Heart left ventricle (tissue), 16 donors: ENCODE measurements around the gene NOP9. TPM values are rescaled to one million over a fixed set of nuclear protein-coding genes. Genes with fewer than 3 reads are reported as not detected.
A peak's percentile ranks its signal among the peaks of the same experiment; 100 is the strongest.

Source experiments
- ATAC-seq, 4 donors: fragments of 200-7000 bp; cut with Tn5 transposase; one replicate each; pipeline ENCODE4 v1.9.1; 2020 to 2022; ENCODE audit warnings: moderate library complexity in 4 of 4, mild to moderate bottlenecking in 3 of 4, moderate number of reproducible peaks in 1 of 4
- DNase-seq, 5 donors: peaks; one replicate each; pipeline ENCODE4 v3.0.0-alpha.2; 2020
- H3K27ac ChIP-seq, 12 donors: fragments of 200-600 bp; sonication (generic) in 4 of 12; one replicate each; pipeline versions ENCODE4 v1.5.0 to v1.8.0; 2016 to 2022; ENCODE audit warnings: mild to moderate bottlenecking in 2 of 12
- H3K27me3 ChIP-seq, 9 donors: fragments of 200-600 bp; sonication (generic) in 2 of 9; one replicate each; pipeline versions ENCODE4 v1.5.1 to v1.8.0; 2016 to 2022; ENCODE audit warnings: mild to moderate bottlenecking in 3 of 9
- H3K36me3 ChIP-seq, 9 donors: fragments of 200-600 bp; sonication (generic) in 2 of 9; one replicate each; pipeline versions ENCODE4 v1.5.0 to v1.8.0; 2018 to 2022; ENCODE audit warnings: mild to moderate bottlenecking in 2 of 9
- H3K4me1 ChIP-seq, 12 donors: fragments of 200-600 bp; sonication (generic) in 4 of 12; one replicate each; pipeline versions ENCODE4 v1.5.0 to v1.8.0; 2016 to 2022; ENCODE audit warnings: mild to moderate bottlenecking in 3 of 12
- H3K4me3 ChIP-seq, 12 donors: fragments of 200-600 bp; sonication (generic) in 4 of 12; one replicate each; pipeline versions ENCODE4 v1.5.0 to v1.8.0; 2017 to 2022; ENCODE audit warnings: mild to moderate bottlenecking in 9 of 12, moderate library complexity in 4 of 12
- H3K9me3 ChIP-seq, 12 donors: fragments of 200-600 bp; sonication (generic) in 4 of 12; one replicate each; pipeline versions ENCODE4 v1.5.0 to v1.8.0; 2016 to 2022; ENCODE audit warnings: mild to moderate bottlenecking in 1 of 12
- CTCF ChIP-seq, 12 donors: fragments of 200-600 bp; sonication (generic) in 4 of 12; IDR thresholded peaks; one replicate each; pipeline versions ENCODE4 v1.5.0 to v1.8.0; 2018 to 2022; ENCODE audit warnings: antibody characterized with exemption in 12 of 12, mild to moderate bottlenecking in 5 of 12
- POLR2A ChIP-seq, 2 donors: fragments of 450-650 bp; IDR thresholded peaks; one replicate each; pipeline ENCODE4 v1.6.1; 2017; ENCODE audit warnings: antibody characterized with exemption in 2 of 2, mild to moderate bottlenecking in 2 of 2, moderate library complexity in 2 of 2
- WGBS, 4 donors: extraction: QIAGEN DNeasy Blood & Tissue Kit in 2 of 4; methylation state at CpG; one replicate each; pipeline versions ENCODE4 v1.1.5 to v1.1.7; 2013 to 2018; 5-methylcytosine and 5-hydroxymethylcytosine counted together
- intact Hi-C, 10 donors: fragments of 100-400 bp; cut with DNase I; formaldehyde crosslinking; loops; one replicate each; pipeline versions ENCODE4 v1.11.1 to v1.14.2; 2022
- polyA plus RNA-seq, 2 donors: library from polyadenylated mRNA; stranded (reverse); fragments of 200-250 nt; gene quantifications; one replicate each; pipeline ENCODE4 v1.2.3, GENCODE V29; 2013
- total RNA-seq, 9 donors: library from RNA; depleted of rRNA in 2 of 9; stranded (reverse); fragments of >200 nt in 2 of 9; fragmentation: NEBNext Ultra II Directional in 3 of 9; extraction: Animal tissue kit (Norgen Biotek cat#: 25700) in 3 of 9; gene quantifications; one replicate each; pipeline versions ENCODE4 v1.1.0 to v1.2.4, GENCODE V29; 2016 to 2023
- donor health status: ischemic (EF 13 %, LVEDD 7.1; RV severe dilation, severe dysfunction).
- donor health status: healthy with polysubstance abuse.
- donor health status: DM: no; HTN: yes; CAD: no.
- donor health status: DM: no; HTN: no; CAD: no.
- donor health status: ischemic (EF 25% LVEDD 6.9; RV normal size, moderate dysfunction).
- donor health status: ischemic (EF 25% LVEDD 5.7; RV mildly dilated, moderate dysfunction).
- donor health status: healthy.
- donor health status: DM: yes; HTN: yes; CAD: no.
- donor health status: ischemic (EF 35%, LVEDD 5.7; RV mildly dilated, moderate dysfunction).
- donor health status: nonischemic (EF 11% LVEDD 7.7; RV severe dilation, severe dysfunction).
- donor health status: DM: yes; HTN: yes; CAD: no.
- donor health status: PGD.
- donor health status: ischemic (EF 29% LVEDD 5.4; RV normal size, mild dysfunction).
- donor health status: nonischemic (EF 23%, LVEDD 6.1; RV moderate dilation, normal function).

NOP9 gene
- total and polyA plus RNA-seq, 11 donors: 13.5 to 34.0 (median 27.8) TPM

GRCh38 chr14:24314377-24315193 is 14.9 kb downstream of the NOP9 start:
- Histone ChIP-seq H3K4me1 (peaks cover 12 to 94% (median 53%) of the 10 kb centered on the region in 12 donors), H3K36me3 (peaks cover 0 to 11% (median 5%) of the 10 kb centered on the region in 9 donors), H3K27ac (peak overlapping the region in 5 of 12 donors; percentile 80 to 92 (median 89)), H3K9me3 (no peaks in the 10 kb centered on the region), H3K27me3 (peaks cover 0 to 27% (median 5%) of the 10 kb centered on the region in 9 donors), H3K4me3 (peak overlapping the region in 1 of 12 donors; percentile 70)
- intact Hi-C loops: loop anchor here in 1 of 10 donors (5.0 kb wide), 1 partner anchor 123 kb away; no protein-coding TSS in a partner anchor
- WGBS, 4 donors: 71 to 79% (median 74%) methylated on average over 5 of the region's 5 CpGs
- TF ChIP-seq POLR2A (IDR thresholded peaks at IDR 0.05): no peak
- no peak for TF ChIP-seq CTCF (IDR thresholded peaks at IDR 0.05)
- peak in 1 of 5 donors; percentile 36 for DNase-seq
- no peak for ATAC-seq

GRCh38 chr14:24315243-24315806 is 15.7 kb downstream of the NOP9 start:
- no peak for TF ChIP-seq CTCF (IDR thresholded peaks at IDR 0.05)
- no peak for TF ChIP-seq POLR2A (IDR thresholded peaks at IDR 0.05)
- ATAC-seq (peak in 1 of 4 donors; percentile 0), DNase-seq (peak in 1 of 5 donors; percentile 24)
- peak overlapping the region in 1 of 12 donors; percentile 70 for H3K4me3 ChIP-seq
- H3K4me1 ChIP-seq: peaks cover 9 to 87% (median 45%) of the 10 kb centered on the region in 12 donors
- 74 to 84% (median 76%) methylated on average over 8 to 10 of the region's 10 CpGs for WGBS, 4 donors
- no peaks in the 10 kb centered on the region for H3K9me3 ChIP-seq
- peak overlapping the region in 10 of 12 donors; percentile 49 to 91 (median 60) for H3K27ac ChIP-seq
- intact Hi-C loops: no loop called here
- peaks cover 0 to 27% (median 6%) of the 10 kb centered on the region in 9 donors for H3K27me3 ChIP-seq
- peaks cover 0 to 18% (median 9%) of the 10 kb centered on the region in 9 donors for H3K36me3 ChIP-seq

- WGBS, 4 donors: 27 to 43% (median 34%) methylated on average over 42 to 70 of the region's 70 CpGs
- peak in 3 of 5 donors; percentile 63 to 69 (median 68) for DNase-seq
- TF ChIP-seq POLR2A (IDR thresholded peaks at IDR 0.05) (no peak), CTCF (IDR thresholded peaks at IDR 0.05) (peak in 11 of 12 donors; percentile 13 to 58 (median 33))
- Histone ChIP-seq H3K36me3 (peaks cover 0 to 24% (median 10%) of the 10 kb centered on the region in 9 donors), H3K4me3 (peak overlapping the region in 7 of 12 donors; percentile 1 to 70 (median 18)), H3K9me3 (no peaks in the 10 kb centered on the region), H3K4me1 (peaks cover 7 to 80% (median 40%) of the 10 kb centered on the region in 12 donors), H3K27ac (peak overlapping the region in 10 of 12 donors; percentile 49 to 91 (median 60)), H3K27me3 (peaks cover 0 to 27% (median 6%) of the 10 kb centered on the region in 9 donors)
- peak in 3 of 4 donors; percentile 53 to 68 (median 59) for ATAC-seq
- intact Hi-C loops: no loop called here
Observed at GRCh38 chr14:24315807-24316596, 16.4 kb downstream of the NOP9 start.
